ENCODE measurements around the gene MMP14. TPM values are rescaled to one million over a fixed set of nuclear protein-coding genes. Genes with fewer than 3 reads are reported as not detected.

MMP14 gene
- total and polyA plus RNA-seq, 2 of the 13 experiments (the other 11 are each of a cell fraction or from before 2014, with no cell fraction given), result 5.2 to 9.8 TPM

GRCh38 chr14:22821193-22822015 is 15.0 kb upstream of the MMP14 start (continued):
- no peak for TF ChIP-seq IKZF1 (IDR thresholded peaks at IDR 0.05)
- TF ChIP-seq SP140L (CRISPR knock-in tag; IDR thresholded peaks at IDR 0.05; ENCODE audit: borderline replicate concordance), result 0 out of 2 replicates have a peak, but pooled peaks have one; percentile 87
- TF ChIP-seq ZNF335 (CRISPR knock-in tag; IDR thresholded peaks at IDR 0.05), result peak; percentile 84
- peak; percentile 27 for TF ChIP-seq ZNF550 (CRISPR knock-in tag; IDR thresholded peaks at IDR 0.05; ENCODE audit: borderline replicate concordance)
- no peak for TF ChIP-seq ZNF576 (CRISPR knock-in tag; IDR thresholded peaks at IDR 0.05)
- TF ChIP-seq ZNF770 (CRISPR knock-in tag; IDR thresholded peaks at IDR 0.05), result no peak
- TF ChIP-seq ZSCAN25 (CRISPR knock-in tag; IDR thresholded peaks at IDR 0.05), result no peak; the same call in 1 of the 2 replicates
- peak; percentile 74; the same call in 1 of the 2 replicates for TF ChIP-seq ZNF142 (CRISPR knock-in tag; IDR thresholded peaks at IDR 0.05)
- peak; percentile 87 for TF ChIP-seq MEIS2 (CRISPR knock-in tag; IDR thresholded peaks at IDR 0.05)
- peak; percentile 78 for TF ChIP-seq ZNF501 (CRISPR knock-in tag; IDR thresholded peaks at IDR 0.05)
- peak; percentile 55; the same call in 1 of the 2 replicates for TF ChIP-seq POGK (CRISPR knock-in tag; conservative IDR thresholded peaks at IDR 0.05)
- TF ChIP-seq FOXA3 (CRISPR knock-in tag; IDR thresholded peaks at IDR 0.05), result peak; percentile 69
- TF ChIP-seq ZIK1 (CRISPR knock-in tag; IDR thresholded peaks at IDR 0.05; ENCODE audit: borderline replicate concordance, low read depth), result peak; percentile 96; the same call in 1 of the 2 replicates
- peak; percentile 38; the same call in 1 of the 2 replicates for TF ChIP-seq NFYB (CRISPR knock-in tag; IDR thresholded peaks at IDR 0.05)
- TF ChIP-seq MYNN (CRISPR knock-in tag; IDR thresholded peaks at IDR 0.05; ENCODE audit: low read depth), result peak; percentile 95; the same call in 1 of the 2 replicates
- TF ChIP-seq ZNF234 (CRISPR knock-in tag; conservative IDR thresholded peaks at IDR 0.05), result peak; percentile 67; the same call in 1 of the 2 replicates
- TF ChIP-seq ATF5 (CRISPR knock-in tag; IDR thresholded peaks at IDR 0.05; ENCODE audit: low read depth), result 0 out of 2 replicates have a peak, but pooled peaks have one; percentile 44
- TF ChIP-seq GATA4 (IDR thresholded peaks at IDR 0.05; ENCODE audit: borderline replicate concordance, low read depth), result no peak
